Vagina (tissue), 2 donors: Measurements from ENCODE around the gene KIAA0825. TPM values are rescaled to one million over a fixed set of nuclear protein-coding genes. Genes with fewer than 3 reads are reported as not detected.

Experiments
- DNase-seq, 2 donors: peaks; one replicate each; pipeline ENCODE4 v3.0.0-alpha.2; 2017; ENCODE audit errors: extremely low spot score in 2 of 2
- H3K27ac ChIP-seq: fragments of 200-600 bp; sonication (generic); one replicate; pipeline ENCODE4 v1.5.1; 2019
- H3K27me3 ChIP-seq: fragments of 200-600 bp; sonication (generic); one replicate; pipeline ENCODE4 v1.5.1; 2019
- H3K36me3 ChIP-seq, 2 donors: fragments of 200-600 bp; sonication (generic); one replicate each; pipeline ENCODE4 v1.5.1; 2017 to 2019
- H3K4me1 ChIP-seq: fragments of 200-600 bp; sonication (generic); one replicate; pipeline ENCODE4 v1.5.1; 2019
- H3K4me3 ChIP-seq, 2 donors: fragments of 200-600 bp; sonication (generic); 1 replicate in 1 of 2; 2 replicates in 1 of 2; pipeline ENCODE4 v1.5.1; 2016 to 2019
- H3K9me3 ChIP-seq: fragments of 200-600 bp; sonication (generic); one replicate; pipeline ENCODE4 v1.5.1; 2019
- POLR2A ChIP-seq, 2 donors: fragments of 450-650 bp; IDR thresholded peaks; one replicate each; pipeline ENCODE4 v1.6.1; 2017; ENCODE audit warnings: antibody characterized with exemption in 2 of 2, mild to moderate bottlenecking in 2 of 2, moderate library complexity in 2 of 2
- POLR2AphosphoS5 ChIP-seq, 2 donors: sonication (generic); formaldehyde crosslinking; IDR thresholded peaks; one replicate each; pipeline ENCODE4 v1.9.0; 2017; ENCODE audit warnings: antibody characterized with exemption in 2 of 2, mild to moderate bottlenecking in 2 of 2, low read depth in 1 of 2; ENCODE audit not compliant: insufficient read depth in 1 of 2
- intact Hi-C: fragments of 100-400 bp; cut with DNase I; formaldehyde crosslinking; loops from one replicate; pipeline ENCODE4 v1.15.1; 2023
- total RNA-seq: library from RNA; depleted of rRNA; stranded (reverse); fragments of >200 nt; gene quantifications from one replicate; pipeline ENCODE4 v1.2.3, GENCODE V29; 2016
- TF ChIP-seq, protein P1 (sequence below), 3 experiments: fragments of 450-650 bp in 2 of 3; fragments of 200-600 bp in 1 of 3; sonication (generic) in 1 of 3; IDR thresholded peaks; one replicate each; pipeline ENCODE4 v1.5.1; 2017 to 2019; ENCODE audit warnings: antibody characterized with exemption in 3 of 3, mild to moderate bottlenecking in 2 of 3, moderate library complexity in 2 of 3

The KIAA0825 gene
- total RNA-seq, 1 donor from 2014 or later: 2.5 TPM

DNA sequence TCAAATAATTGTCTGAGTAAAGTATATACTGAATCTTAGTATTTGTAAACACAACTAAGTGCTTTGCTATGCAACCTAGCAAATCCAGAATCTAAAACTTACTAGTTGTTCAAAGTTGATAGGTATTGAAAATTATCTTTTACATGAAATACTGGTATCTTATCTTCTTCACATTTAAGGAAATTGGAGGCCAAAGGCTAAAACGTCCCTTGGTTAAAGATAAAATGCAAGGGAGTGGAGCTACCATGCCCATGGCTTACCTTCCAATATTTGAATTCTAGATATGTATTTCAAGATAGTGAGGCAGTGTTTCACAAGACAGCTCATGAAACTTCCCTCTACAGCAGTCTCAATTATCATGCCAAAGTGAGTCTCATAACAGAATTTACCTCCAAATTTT lies 373.5 kb downstream of the KIAA0825 start:
- H3K36me3 ChIP-seq: no peaks in the 10 kb centered on the region
- H3K4me1 ChIP-seq: no peaks in the 10 kb centered on the region
- H3K27ac ChIP-seq: no peak overlapping the region
- H3K4me3 ChIP-seq: no peak overlapping the region
- intact Hi-C loops: no loop called here
- H3K27me3 ChIP-seq: no peaks in the 10 kb centered on the region
- H3K9me3 ChIP-seq: no peaks in the 10 kb centered on the region
- TF ChIP-seq POLR2AphosphoS5 (IDR thresholded peaks at IDR 0.05; ENCODE audit: insufficient read depth in 1 of 2, low read depth in 1 of 2) (no peak), POLR2A (IDR thresholded peaks at IDR 0.05) (no peak)
- TF ChIP-seq, protein P1, sequence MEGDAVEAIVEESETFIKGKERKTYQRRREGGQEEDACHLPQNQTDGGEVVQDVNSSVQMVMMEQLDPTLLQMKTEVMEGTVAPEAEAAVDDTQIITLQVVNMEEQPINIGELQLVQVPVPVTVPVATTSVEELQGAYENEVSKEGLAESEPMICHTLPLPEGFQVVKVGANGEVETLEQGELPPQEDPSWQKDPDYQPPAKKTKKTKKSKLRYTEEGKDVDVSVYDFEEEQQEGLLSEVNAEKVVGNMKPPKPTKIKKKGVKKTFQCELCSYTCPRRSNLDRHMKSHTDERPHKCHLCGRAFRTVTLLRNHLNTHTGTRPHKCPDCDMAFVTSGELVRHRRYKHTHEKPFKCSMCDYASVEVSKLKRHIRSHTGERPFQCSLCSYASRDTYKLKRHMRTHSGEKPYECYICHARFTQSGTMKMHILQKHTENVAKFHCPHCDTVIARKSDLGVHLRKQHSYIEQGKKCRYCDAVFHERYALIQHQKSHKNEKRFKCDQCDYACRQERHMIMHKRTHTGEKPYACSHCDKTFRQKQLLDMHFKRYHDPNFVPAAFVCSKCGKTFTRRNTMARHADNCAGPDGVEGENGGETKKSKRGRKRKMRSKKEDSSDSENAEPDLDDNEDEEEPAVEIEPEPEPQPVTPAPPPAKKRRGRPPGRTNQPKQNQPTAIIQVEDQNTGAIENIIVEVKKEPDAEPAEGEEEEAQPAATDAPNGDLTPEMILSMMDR (IDR thresholded peaks at IDR 0.05): no peak
- no peak for DNase-seq

DNA sequence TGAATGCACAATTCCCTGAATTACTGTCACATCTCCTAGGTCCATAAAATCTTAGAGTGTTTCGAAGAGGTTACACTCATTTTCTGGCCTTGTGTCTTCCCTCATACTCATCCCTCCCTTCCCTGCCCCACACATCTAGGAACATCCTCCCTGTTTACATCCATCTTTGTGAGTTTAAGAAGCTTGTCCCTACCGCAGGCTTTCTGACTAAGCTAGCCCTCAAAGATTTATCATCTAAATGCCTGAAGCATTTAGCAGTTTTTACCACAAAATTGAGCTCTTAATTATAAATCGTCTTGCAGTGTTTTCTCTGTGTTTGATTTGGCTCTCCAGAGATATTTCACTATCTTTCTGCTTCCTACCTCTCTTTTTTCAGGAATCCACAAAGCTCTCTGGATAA lies 374.8 kb downstream of the KIAA0825 start:
- no peaks in the 10 kb centered on the region for H3K9me3 ChIP-seq
- no peaks in the 10 kb centered on the region for H3K4me1 ChIP-seq
- no peak for TF ChIP-seq POLR2A (IDR thresholded peaks at IDR 0.05)
- no peak for TF ChIP-seq POLR2AphosphoS5 (IDR thresholded peaks at IDR 0.05; ENCODE audit: insufficient read depth in 1 of 2, low read depth in 1 of 2)
- TF ChIP-seq, protein P1 (IDR thresholded peaks at IDR 0.05): no peak
- H3K27ac ChIP-seq: no peak overlapping the region
- intact Hi-C loops: no loop called here
- H3K27me3 ChIP-seq: no peaks in the 10 kb centered on the region
- DNase-seq: no peak
- no peaks in the 10 kb centered on the region for H3K36me3 ChIP-seq
- no peak overlapping the region for H3K4me3 ChIP-seq

DNA sequence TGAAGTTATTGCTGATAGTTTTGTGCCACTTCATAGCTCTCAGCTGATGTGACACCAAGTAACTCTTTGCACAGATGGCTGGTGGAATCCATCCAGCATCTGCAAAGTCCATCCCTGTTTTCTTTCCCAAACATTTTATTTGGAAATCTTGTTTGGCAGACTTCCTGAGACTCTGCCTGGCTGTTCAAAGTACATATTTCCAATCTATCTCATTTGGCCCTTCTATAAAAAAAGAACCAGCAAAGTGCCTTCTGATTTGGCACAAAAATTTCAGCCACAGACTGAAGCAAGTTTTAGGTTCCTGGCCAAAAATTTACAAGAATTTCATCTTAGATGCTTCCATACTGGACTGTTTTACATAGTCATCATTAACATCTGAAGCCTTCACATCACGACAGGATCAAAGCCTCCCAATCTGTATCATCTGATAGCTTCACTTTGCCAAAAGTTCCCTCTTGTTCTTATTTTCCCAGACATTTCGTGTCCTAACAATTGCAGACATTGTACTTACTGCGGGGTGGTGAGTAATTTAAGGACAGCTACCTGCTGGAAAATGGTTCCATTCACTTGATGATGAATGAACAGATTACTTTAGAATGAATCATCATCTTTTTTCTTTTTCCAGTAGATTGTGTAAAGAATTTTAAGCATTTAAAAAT lies 377.3 kb downstream of the KIAA0825 start:
- Histone ChIP-seq H3K36me3 (no peaks in the 10 kb centered on the region), H3K27me3 (no peaks in the 10 kb centered on the region), H3K4me1 (no peaks in the 10 kb centered on the region), H3K9me3 (no peaks in the 10 kb centered on the region), H3K27ac (no peak overlapping the region), H3K4me3 (no peak overlapping the region)
- DNase-seq: no peak
- no peak for TF ChIP-seq POLR2A (IDR thresholded peaks at IDR 0.05)
- intact Hi-C loops: no loop called here

DNA sequence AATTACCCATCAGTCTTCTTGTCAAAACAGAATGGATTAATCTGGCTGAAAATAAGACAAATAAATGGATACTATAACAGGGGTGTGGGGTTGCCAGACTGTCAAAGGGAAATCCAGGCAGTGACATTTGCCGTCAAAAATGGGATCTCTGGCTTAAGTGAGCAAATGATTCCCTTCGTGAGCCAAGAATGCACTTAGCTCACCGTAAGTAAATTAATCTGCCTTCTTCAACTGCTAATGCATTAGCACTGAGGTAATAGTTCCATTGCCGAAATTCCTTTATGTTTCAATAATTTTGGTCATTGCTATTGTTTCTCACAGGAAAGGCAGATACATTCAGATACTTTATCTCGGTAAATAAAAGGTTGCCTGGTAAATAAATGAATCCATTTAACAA lies 377.8 kb downstream of the KIAA0825 start:
- intact Hi-C loops: no loop called here
- no peaks in the 10 kb centered on the region for H3K9me3 ChIP-seq
- no peaks in the 10 kb centered on the region for H3K36me3 ChIP-seq
- no peaks in the 10 kb centered on the region for H3K27me3 ChIP-seq
- DNase-seq: no peak
- TF ChIP-seq, protein P1 (IDR thresholded peaks at IDR 0.05): no peak
- no peak for TF ChIP-seq POLR2AphosphoS5 (IDR thresholded peaks at IDR 0.05; ENCODE audit: insufficient read depth in 1 of 2, low read depth in 1 of 2)
- no peak for TF ChIP-seq POLR2A (IDR thresholded peaks at IDR 0.05)
- H3K4me1 ChIP-seq: no peaks in the 10 kb centered on the region
- H3K4me3 ChIP-seq: no peak overlapping the region
- H3K27ac ChIP-seq: no peak overlapping the region

DNA sequence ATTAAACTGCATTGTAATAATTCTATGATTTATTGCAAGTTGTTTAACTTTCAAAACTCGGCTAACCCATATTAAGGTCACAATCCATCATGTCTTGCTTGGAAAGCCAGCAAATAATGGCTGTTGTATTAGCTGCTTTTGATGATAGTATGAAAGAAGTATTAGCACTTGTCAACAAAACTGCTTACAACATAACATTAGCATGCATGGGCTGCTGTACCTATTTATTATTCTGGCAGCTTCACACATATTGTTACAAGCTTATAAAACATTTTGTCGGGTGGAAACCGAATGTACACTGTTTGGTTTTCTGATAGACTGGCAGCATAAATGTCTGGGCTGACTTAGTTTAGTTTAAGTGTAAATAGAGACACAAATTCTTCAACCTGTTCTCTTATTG lies 378.3 kb downstream of the KIAA0825 start:
- intact Hi-C loops: no loop called here
- no peak for DNase-seq

More for the DNA sequence above, 378.3 kb downstream of the KIAA0825 start:
- H3K4me1 ChIP-seq: no peaks in the 10 kb centered on the region
- TF ChIP-seq, protein P1 (IDR thresholded peaks at IDR 0.05): no peak
- TF ChIP-seq POLR2A (IDR thresholded peaks at IDR 0.05): no peak
- no peak for TF ChIP-seq POLR2AphosphoS5 (IDR thresholded peaks at IDR 0.05; ENCODE audit: insufficient read depth in 1 of 2, low read depth in 1 of 2)
- no peaks in the 10 kb centered on the region for H3K9me3 ChIP-seq
- no peaks in the 10 kb centered on the region for H3K36me3 ChIP-seq
- no peak overlapping the region for H3K4me3 ChIP-seq
- no peaks in the 10 kb centered on the region for H3K27me3 ChIP-seq
- no peak overlapping the region for H3K27ac ChIP-seq
